ENCODE results near the gene PARD3B. TPM values are rescaled to one million over a fixed set of nuclear protein-coding genes. Genes with fewer than 3 reads are reported as not detected.
A peak's percentile ranks its signal among the peaks of the same experiment; 100 is the strongest.

PARD3B gene
- total and polyA plus RNA-seq, 7 donors, result 0.42 to 6.0 (median 4.8) TPM

GRCh38 chr2:204717591-204717990, 172.3 kb downstream of the PARD3B start:
- TF ChIP-seq CTCF (IDR thresholded peaks at IDR 0.05), result no peak
- no peak overlapping the region for H3K4me3 ChIP-seq
- H3K27ac ChIP-seq, result no peak overlapping the region
- no peaks in the 10 kb centered on the region for H3K27me3 ChIP-seq (ENCODE audit: insufficient read depth in 3 of 3, low read length in 2 of 3)
- WGBS, 3 donors, result 47 to 53% (median 49%) methylated on average over 3 of the region's 3 CpGs
- no peaks in the 10 kb centered on the region for H3K36me3 ChIP-seq (ENCODE audit: insufficient read depth in 1 of 2, low read depth in 1 of 2)
- no peaks in the 10 kb centered on the region for H3K9me3 ChIP-seq
- ATAC-seq (peak; percentile 61 to 90 (median 86)), DNase-seq (no peak)
- intact Hi-C loops (cut with DNase I), result no loop called here
- H3K4me1 ChIP-seq, result no peaks in the 10 kb centered on the region

- Histone ChIP-seq H3K27me3 (ENCODE audit: insufficient read depth in 3 of 3, low read length in 2 of 3) (no peaks in the 10 kb centered on the region), H3K27ac (no peak overlapping the region), H3K9me3 (no peaks in the 10 kb centered on the region), H3K4me3 (no peak overlapping the region), H3K4me1 (no peaks in the 10 kb centered on the region), H3K36me3 (ENCODE audit: insufficient read depth in 1 of 2, low read depth in 1 of 2) (no peaks in the 10 kb centered on the region)
- intact Hi-C loops (cut with DNase I), result no loop called here
- no peak for TF ChIP-seq CTCF (IDR thresholded peaks at IDR 0.05)
- no peak for ATAC-seq
- 93 to 97% (median 93%) methylated on average over 3 of the region's 3 CpGs for WGBS, 3 donors
- DNase-seq, result no peak
These were observed 173.3 kb downstream of the PARD3B start for GRCh38 chr2:204718607-204719006.

GRCh38 chr2:204720874-204721273, 175.6 kb downstream of the PARD3B start:
- DNase-seq, result no peak
- no peaks in the 10 kb centered on the region for H3K4me1 ChIP-seq
- intact Hi-C loops (cut with DNase I), result no loop called here
- WGBS, 3 donors, result 94 to 98% (median 96%) methylated on average over 2 of the region's 2 CpGs
- no peak overlapping the region for H3K27ac ChIP-seq
- no peak for TF ChIP-seq CTCF (IDR thresholded peaks at IDR 0.05)
- H3K36me3 ChIP-seq (ENCODE audit: insufficient read depth in 1 of 2, low read depth in 1 of 2), result no peaks in the 10 kb centered on the region
- H3K27me3 ChIP-seq (ENCODE audit: insufficient read depth in 3 of 3, low read length in 2 of 3), result no peaks in the 10 kb centered on the region
- H3K4me3 ChIP-seq, result no peak overlapping the region
- H3K9me3 ChIP-seq, result no peaks in the 10 kb centered on the region
- no peak for ATAC-seq

DNA sequence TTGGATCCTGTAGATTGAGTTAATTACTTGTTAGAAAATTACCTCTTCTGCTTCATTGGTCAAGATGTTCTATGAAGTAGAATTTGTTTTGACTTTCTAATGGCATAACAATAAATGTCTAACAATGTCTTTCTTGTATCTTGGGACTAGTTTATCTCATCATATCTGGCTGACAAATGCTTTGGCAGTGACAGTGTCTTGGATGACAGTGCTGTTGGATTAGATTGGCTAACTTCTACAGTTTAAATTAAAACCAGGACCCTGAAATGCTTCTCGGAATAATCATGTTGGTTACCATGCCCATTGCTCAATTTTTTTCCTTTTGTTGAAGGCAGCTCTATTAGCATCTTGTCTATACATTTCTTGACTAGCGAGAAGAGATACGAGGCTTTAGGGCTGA, 176.9 kb downstream of the PARD3B start:
- no peaks in the 10 kb centered on the region for H3K4me1 ChIP-seq
- intact Hi-C loops (cut with DNase I), result no loop called here
- H3K27me3 ChIP-seq (ENCODE audit: insufficient read depth in 3 of 3, low read length in 2 of 3), result no peaks in the 10 kb centered on the region
- ATAC-seq (no peak), DNase-seq (no peak)
- no peaks in the 10 kb centered on the region for H3K36me3 ChIP-seq (ENCODE audit: insufficient read depth in 1 of 2, low read depth in 1 of 2)
- 76 to 88% (median 78%) methylated on average over 3 of the region's 3 CpGs for WGBS, 3 donors
- no peak overlapping the region for H3K27ac ChIP-seq
- H3K4me3 ChIP-seq, result no peak overlapping the region
- no peak for TF ChIP-seq CTCF (IDR thresholded peaks at IDR 0.05)
- no peaks in the 10 kb centered on the region for H3K9me3 ChIP-seq

DNA sequence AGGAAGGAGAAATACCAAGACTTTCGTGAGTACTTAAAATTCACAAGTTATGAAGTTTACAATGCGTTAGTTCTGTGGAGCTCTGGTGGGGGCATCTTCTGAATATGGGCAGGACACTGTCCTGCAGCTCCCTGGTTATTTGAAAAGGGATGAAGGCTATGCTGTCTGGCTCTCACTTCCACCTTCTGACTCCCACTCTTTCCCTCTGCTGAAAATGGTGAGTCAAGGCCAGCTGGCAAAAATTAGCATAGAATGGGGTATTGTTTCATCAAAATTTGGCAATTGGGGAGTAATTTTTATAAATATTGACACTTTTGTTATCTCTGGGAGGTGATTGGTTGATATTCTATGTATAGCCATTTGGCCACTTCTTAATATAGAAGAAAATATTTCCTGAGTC, 177.4 kb downstream of the PARD3B start:
- no peak for ATAC-seq
- no peak for DNase-seq
- Histone ChIP-seq H3K36me3 (ENCODE audit: insufficient read depth in 1 of 2, low read depth in 1 of 2) (no peaks in the 10 kb centered on the region), H3K27me3 (ENCODE audit: insufficient read depth in 3 of 3, low read length in 2 of 3) (no peaks in the 10 kb centered on the region), H3K27ac (no peak overlapping the region), H3K4me1 (no peaks in the 10 kb centered on the region), H3K4me3 (no peak overlapping the region), H3K9me3 (no peaks in the 10 kb centered on the region)
- no peak for TF ChIP-seq CTCF (IDR thresholded peaks at IDR 0.05)
- intact Hi-C loops (cut with DNase I), result no loop called here
- 85 to 91% (median 87%) methylated on average over 2 of the region's 2 CpGs for WGBS, 3 donors
